OCI-M2 (cell line): Measurements from ENCODE around the gene RBM38.
"Not testable (repeated sequence)": the region's sequence is repeated elsewhere in the genome, so short reads cannot be mapped to it uniquely, and the experiment has no call there.

Source experiments
- DNase-seq: peaks from one replicate; lab custom pipeline; 2025; ENCODE audit not compliant: unreplicated experiment; lab: John Stamatoyannopoulos, UW

Gene RBM38

DNA sequence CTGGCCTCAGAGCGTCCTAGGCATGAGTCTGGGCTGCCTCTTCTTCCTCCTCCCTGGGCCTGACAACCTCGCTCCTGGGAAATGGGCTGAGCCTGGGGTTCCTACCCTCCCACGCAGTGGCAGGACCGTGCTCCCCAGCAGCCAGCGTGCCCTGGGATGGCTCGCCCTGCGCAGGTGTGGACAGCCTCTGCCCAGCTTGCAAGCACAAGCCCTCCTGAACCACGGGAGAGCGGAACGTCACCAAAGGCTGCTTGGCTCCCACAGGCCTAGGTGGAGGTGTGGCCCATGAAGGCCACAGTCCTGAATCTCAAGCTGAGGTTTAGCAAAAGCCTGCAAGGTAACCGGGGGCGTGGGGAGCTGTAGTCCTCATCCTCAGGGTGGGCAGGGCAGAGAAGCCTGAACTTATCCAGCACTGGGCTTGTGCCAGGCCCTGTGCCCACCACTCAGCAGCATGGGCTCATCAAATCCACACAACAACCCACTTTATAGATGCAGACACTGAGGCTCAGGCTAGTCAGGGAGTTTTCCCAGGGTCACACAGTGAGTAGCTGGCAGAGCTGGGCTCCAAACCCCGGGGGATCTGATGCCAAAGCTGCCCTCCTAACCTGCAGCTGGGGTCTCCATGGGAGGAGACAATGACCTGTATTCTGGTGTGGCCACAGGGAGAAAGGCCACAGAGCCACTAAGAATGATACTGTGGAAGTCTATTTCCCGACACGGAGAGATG lies 25.3 kb downstream of the RBM38 start:
- DNase-seq = no peak

DNA sequence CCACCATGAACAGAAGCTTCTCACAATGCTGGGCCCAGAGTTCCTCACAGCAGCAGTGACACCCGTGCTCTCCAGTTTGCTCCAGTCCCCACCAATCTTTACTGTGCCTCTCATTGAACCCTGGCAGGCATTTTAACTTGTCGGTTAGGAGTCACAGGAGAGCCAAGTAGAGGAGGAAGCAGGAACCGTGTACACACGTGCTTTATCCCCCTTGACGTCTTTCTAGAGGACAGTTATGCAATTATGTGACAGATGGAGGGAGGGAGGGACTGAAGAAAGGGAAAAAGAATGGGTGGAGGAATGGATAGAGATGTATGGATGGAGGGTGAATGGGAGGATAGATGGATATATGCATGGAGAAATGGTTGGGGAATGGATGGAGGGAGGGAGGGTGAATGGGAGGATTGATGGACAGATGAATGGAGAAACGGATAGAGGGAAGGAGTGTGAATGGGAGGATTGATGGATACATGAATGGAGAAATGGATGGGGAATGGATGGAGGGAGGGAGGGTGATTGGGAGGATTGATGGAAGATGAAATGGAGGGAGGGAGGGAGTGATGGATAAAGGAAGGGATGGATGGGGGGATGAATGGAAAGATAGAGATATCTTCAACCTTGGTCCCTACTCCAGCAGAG lies 26.0 kb downstream of the RBM38 start:
- no peak for DNase-seq

DNA sequence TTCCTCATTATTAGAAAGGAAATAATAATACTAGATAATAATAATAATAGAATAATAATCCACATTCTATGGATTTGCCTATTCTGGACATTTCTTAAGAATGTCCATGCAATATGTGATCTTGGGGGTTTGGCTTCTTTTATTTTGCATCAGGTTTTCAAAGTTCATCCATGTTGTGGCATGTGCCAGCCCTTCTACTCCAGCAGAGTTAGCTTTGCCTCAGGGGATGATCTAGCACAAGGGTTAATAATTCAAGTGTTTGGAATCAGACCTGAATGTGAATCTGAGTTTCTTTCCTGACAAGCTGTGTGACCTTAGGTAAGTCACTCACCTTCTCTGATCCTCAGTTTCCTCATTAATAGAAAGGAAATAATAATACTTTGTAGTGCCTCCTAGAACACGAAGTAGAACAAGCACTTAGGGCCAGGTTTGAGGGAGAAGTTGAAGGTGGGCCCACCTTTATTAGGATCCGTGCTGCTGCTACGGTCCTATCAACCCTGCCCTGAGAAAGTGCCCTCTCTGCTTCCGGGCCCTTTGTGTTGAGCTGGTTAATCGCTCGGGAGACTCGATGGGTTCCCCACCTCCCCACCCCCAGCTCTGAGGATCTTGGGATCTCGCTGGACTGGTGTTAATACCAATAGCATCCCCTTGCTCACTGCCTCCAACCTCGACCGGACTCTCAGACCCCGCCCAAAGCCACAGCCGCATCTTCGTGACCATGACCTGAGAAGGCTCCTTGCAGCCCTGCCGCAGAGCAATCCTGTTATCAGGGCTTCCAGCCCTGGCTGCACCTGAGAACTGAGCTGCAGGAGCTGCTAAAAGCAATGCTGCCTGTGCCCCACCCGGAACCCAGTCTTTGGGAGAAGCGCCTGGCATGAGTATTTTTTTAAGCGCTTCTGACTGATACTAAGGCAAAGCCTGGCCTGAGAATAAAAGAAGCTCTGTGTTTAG lies 26.9 kb downstream of the RBM38 start:
- no peak for DNase-seq

DNA sequence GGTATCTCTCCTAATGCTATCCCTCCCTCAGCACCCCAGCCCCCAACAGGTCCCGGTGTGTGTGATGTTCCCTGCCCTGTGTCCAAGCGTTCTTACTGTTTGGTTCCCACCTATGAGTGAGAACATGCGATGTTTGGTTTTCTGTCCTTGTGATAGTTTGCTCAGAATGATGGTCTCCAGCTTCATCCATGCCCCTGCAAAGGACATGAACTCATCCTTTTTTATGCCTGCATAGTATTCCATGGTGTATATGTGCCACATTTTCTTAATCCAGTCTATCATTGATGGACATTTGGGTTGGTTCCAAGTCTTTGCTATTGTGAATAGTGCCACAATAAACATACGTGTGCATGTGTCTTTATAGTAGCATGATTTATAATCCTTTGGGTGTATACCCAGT lies 28.3 kb downstream of the RBM38 start:
- not testable (repeated sequence) for DNase-seq

DNA sequence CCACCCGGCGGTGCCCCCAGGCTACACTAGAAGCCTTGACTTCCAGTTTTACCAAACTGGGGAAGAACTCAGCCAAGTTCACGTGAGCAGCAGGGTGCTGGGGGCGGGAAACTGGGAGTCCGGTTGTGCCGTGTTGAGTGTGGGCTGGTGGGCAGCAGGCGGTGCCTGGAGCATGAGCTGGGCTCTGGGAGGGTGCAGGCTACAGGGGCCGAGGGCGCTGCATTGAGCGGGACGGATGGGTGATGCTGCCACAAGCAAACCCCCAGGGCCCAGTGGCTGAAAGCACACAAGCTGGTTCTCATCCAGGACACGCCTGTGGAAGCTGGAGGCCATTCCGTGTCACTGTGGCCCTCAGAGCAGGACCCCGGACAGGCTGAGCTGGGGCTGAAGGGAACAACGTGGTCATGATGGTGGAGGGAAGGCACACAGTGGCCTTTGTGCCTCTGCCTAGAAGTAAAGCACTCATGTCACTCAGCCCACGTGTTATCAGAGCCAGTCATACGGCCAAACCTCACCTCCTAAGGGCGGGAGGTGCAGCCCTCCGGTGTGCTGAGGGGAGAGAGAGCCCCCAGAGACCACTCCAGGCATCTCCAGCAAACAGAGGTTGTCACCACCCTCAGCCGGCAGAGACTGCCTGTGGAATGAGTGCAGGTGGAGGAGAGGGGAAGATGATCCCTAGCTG lies 29.5 kb downstream of the RBM38 start:
- DNase-seq = no peak

DNA sequence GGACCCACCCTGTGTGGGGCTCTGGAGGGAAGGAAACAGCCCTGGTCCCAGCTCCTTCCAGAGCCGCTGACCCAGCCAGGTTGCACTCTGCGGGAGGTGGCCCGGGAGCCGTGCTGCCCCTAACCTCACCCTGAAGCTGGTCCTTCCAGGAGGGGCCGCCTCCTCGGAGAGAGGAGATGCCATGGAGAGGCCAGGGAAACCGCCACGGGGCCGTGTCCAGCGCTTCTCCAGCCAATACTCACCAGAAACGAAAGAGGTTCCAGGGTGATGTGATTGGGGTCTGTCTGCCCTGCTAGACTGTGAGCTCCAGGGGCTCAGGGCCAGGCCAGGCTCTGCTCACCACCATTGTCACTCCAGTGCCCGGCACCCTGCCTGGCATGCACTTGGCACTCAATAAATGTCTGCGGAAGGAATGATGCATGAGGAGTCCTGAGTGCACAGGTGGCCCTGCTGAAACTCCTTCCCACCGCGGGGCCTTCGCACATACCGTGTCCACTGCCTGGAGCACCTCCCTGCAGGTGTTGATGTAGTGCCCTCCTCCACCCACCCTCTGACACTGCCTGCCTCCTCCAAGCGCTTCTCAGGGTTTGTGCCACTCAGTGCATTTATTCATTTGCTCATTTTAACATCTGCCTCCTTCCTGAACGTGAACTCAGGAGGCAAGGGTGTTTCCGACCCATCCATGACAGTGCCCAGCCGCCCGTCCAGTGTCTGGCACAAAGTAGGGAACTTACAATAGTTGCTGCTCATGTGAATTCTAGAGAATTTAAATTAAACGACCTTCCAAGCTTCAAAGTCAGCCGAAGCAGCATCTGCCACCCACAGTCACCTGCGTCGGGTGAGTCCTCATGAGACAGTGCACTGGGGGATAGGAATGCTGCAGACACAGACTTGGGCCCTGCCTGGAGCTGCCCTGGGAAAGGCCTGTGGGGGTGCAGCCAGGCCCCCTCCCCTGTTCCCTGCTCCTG lies 30.3 kb downstream of the RBM38 start:
- DNase-seq = no peak

DNA sequence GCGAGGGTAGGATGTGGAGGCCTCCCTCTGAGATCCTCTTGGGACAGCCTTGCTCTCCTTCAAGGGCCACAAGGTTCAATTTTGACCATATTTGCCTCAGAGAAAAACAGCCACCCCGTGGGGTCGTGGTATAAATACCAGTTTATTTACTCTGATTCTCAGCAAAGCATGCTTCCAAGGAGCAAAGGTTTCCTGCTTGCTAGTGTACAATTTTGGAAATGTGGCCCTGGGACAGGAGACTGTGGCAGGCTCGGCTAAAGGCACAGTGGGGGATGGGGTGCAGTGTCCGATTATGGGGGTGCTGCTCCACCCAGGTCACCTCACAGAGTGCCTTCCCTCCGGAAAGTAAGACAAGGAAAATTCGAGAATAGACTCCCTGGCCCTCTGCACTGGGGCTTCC lies 31.1 kb downstream of the RBM38 start:
- no peak for DNase-seq

DNA sequence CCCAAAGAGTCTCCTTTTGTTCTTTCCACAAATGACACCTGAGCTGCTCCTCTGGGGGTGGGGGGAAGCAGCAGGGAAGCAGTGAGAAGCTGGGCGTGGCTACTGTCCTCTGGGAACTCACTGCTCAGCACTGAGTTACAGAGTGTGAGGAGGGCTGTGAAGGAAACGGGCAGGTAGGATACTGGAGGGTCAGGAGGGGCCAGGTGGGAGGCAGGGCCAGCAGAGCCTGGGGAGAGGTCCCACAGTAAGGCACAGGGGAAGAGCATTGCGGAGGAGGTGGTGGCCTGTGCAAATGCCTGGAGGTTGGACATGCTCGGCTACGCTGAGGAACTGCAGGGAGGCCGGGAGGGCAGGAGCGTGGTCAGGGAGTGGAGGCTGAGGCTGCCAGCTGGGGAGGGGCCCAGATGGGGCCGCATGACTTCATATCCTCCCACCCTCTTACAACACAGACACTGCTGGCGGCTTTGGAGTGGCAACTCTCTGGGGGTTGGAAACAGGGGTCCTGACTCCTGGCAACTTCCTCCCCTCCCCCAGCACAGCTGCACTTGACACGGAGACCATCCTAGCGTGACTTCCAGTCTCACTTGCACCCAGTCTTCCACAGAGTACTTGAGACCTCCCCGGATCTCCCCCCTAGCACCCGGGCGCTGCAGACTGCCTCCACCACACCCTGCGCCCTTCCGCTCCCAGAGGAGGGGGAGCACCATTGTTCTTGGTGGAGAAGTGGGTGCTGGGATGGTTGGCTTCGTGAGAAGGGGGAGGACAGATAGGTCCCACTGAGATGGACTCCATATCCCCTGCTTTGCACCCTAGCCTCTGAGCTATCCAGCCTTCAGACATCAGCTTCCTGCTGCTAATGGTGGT lies 34.2 kb downstream of the RBM38 start:
- no peak for DNase-seq

DNA sequence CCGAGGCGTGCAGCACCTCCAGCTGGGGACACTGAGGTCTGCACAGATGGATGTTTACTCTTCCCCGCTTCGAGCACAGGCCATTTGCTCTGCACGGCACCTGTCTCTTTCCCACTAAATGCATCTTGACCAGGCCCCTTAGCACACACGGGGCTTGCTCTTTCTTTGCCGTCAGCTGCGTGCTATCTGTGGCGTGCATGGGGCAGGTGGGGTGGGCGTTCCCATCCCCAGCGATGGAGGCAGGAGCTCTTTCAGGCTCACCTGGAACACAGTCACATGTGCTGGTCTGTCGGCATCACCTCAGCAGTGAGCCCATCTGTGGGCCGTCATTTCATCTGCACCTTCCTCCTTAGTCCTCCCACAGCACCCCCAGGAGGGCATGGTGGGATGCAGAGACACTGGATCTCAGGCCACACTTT lies 35.1 kb downstream of the RBM38 start:
- no peak for DNase-seq

DNA sequence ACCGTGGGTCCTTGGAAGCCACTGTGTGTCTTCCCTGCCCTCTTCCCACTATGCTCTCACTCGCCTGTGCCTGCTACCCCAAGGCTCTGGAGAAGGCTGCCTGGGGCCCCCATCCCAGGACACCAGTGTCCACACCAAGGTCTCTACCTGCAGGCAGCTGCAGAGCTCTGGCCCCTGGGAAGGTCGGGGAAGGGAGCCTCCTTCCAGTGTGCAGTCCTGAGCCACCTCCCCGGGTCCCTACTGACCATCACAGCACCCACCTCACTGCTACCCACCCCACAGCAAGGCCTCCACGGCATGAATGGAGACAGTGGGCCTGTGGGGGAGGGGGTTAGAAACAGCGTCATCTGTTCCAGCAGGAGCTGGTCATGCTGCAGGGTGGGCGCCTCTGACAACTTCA lies 35.6 kb downstream of the RBM38 start:
- DNase-seq = no peak

DNA sequence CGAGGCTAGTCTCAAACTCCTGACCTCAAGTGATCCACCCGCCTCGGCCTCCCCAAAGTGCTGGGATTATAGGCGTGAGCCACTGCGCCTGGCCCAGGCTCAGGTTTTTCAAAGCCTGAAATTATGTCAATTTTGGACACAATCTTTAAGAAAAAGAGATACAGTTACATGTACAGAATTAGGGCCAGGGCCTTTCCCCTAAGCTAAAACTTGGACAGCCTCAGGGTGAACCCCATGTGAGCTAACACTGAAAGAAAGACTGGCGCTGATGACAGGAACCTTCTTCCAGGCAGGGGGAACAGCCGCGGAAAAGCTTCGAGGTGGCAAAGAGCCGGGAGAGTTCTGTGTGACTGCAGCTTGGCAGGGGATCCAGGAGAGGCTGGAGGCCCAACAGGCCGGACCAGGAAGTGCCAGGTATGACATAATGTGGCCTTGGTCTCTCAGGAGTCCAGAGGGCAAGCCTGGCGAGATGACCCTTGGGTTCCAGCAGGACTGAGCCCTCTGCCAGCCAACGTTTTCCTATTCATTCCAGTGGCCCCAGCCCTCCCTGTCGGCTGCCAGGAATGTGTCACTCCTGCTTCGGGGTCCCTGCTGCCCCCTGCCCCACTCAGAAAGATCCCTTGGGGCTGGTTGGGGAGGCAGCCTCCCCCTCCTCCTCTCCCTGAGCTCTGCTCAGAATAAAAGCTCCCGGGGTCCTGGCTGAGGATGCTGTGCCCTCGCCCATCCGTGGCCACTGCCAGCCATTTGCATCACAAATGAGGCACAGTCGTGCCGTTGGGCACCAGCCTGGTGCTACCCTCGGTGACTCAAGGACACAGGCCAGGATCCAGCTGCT lies 37.3 kb downstream of the RBM38 start:
- DNase-seq = no peak

DNA sequence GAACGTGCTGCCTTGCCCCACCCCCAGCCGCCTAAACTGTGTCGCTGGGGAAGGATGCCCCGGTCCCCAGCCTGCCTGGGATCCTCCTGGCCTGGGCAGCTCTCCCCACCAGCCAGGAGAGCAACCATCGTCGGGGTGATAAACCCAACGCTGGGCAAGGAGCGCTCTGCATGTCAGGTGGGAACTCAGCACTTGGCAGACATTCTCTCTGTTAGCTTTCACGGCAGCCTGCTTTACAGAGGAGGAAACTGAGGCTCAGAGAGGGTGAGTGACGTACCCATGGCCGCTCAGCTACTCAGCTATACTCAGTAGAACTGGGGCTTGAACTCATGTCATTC lies 37.9 kb downstream of the RBM38 start:
- no peak for DNase-seq

DNA sequence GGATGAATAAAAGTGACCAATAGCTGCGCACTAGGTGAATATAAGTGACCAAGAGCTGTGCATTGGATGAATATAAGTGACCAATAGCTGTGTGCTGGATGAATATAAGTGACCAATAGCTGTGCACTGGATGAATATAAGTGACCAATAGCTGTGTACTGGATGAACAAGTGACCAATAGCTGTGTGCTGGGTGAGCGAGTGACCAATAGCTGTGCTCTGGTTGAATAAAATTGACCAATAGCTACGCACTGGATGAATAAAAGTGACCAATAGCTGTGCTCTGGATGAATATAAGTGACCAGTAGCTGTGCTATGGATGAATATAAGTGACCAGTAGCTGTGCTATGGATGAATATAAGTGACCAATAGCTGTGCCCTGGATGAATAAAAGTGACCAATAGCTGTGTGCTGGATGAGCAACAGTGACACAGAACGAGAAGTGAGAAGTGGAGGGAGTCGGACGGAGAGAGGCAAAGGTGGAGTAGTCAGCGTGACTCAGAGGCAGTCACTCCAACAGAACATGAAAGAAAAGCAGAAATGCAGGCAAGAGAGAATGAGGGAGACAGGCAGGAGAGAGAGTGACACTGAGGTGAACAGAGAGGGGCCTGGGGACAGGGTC lies 38.5 kb downstream of the RBM38 start:
- no peak for DNase-seq

DNA sequence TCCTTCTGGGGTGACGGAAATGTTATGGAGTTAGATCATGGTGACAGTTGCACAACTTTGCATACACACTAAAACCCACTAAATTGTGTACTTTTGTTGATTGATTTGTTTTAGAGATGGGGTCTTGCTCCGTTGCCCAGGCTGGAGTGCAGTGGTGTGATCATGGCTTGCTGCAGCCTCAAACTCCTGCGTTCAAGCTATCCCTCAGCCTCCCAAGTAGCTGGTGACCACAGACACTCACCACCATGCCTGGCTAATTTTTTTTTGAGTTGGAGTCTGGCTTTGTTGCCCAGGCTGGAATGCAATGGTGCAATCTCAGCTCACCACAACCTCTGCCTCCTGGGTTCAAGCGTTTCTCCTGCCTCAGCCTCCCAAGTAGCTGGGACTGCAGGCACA lies 39.0 kb downstream of the RBM38 start:
- not testable (repeated sequence) for DNase-seq

DNA sequence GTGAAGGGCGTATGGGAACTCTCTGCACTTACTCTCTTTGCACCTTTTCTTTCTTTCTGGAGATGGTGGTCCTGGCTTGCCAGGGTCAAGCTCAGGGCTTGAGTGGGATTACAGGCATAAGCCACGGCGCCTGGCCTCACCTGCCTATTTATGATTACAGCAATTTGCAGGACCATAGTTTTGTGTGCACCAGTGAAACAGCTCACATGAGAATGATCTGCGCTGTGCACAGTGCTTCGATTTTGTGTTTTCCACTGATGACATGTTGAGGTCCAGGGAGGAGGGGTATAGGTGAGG lies 40.3 kb downstream of the RBM38 start:
- no peak for DNase-seq

DNA sequence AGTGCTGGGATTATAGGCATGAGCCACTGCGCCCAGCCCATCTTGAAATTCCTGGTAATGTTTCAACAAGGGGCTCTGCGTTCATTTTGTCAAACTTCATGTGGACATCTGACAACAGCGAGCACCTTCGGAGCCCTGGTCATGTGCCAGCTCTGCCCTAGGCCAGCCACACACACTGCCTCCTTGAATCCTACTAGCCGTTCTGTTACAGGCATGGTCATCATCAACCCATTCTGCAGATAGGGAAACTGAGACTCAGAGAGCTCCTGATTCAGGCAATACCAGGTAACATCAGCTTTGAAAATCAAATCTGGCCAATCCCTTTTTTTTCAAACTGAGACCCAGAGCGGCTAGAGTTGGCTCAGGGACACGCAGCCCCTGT lies 41.3 kb downstream of the RBM38 start:
- DNase-seq = no peak

DNA sequence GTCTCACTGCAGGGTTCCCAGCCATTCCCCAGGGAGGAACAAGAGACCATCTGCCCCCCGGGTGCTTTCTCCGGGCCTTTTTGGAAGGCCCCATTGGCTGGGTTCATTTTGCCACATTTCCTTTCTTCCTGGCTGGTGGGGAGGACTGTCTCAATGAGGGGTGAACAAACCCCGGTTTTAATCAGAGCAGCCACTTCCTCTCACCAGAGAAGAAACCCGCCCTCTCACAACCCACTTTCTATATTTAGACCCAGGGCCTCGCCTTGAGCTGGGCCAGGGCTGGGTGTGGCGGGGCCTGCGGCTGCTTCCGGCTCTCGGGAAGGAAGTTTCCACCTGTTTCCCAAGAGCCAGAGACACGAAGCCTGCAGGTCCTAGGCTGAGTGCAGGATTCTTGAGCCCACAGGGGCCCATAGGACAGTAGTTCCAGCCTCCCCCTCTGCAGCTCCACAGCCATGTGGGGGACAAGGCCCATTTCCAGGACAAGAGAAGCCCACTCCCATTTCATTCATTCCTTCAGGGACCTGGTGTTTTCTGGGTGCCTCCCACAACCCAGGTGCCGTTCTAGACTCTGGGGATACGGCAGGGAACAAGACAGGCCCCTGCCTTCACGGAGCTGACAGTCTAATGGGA lies 41.8 kb downstream of the RBM38 start:
- no peak for DNase-seq
